IPS DF 6.9 (cell line): ENCODE data around the gene ZCCHC14.

ENCODE experiments used
- DNase-seq: peaks from one replicate; pipeline ENCODE4 v3.0.0-alpha.2; 2013; ENCODE audit warnings: low read depth, low spot score
- H3K27ac ChIP-seq: one replicate; pipeline ENCODE4 v1.5.1; 2013; ENCODE audit warnings: low read length, control low read depth
- H3K27me3 ChIP-seq: 2 replicates; pipeline ENCODE4 v1.6.1; 2013; ENCODE audit warnings: mild to moderate bottlenecking, low read length; ENCODE audit not compliant: control insufficient read depth, insufficient read depth
- H3K36me3 ChIP-seq: 2 replicates; pipeline ENCODE4 v1.6.1; 2013; ENCODE audit warnings: low read length; ENCODE audit not compliant: control insufficient read depth, insufficient read depth
- H3K4me1 ChIP-seq: 2 replicates; pipeline ENCODE4 v1.6.1; 2013; ENCODE audit warnings: low read length; ENCODE audit not compliant: control insufficient read depth, insufficient read depth
- H3K4me3 ChIP-seq: 2 replicates; pipeline ENCODE4 v1.5.1; 2013; ENCODE audit warnings: mild to moderate bottlenecking, low read length
- H3K9me3 ChIP-seq: 2 replicates; pipeline ENCODE4 v1.6.1; 2013; ENCODE audit warnings: low read length, inconsistent platforms; ENCODE audit not compliant: control insufficient read depth, insufficient read depth
- WGBS: extraction: QIAGEN DNeasy Blood & Tissue Kit; methylation state at CpG from one replicate; pipeline ENCODE4 v1.1.7; 2013; ENCODE audit warnings: mixed read lengths, missing lambda C conversion rate; ENCODE audit not compliant: insufficient read length, insufficient coverage; 5-methylcytosine and 5-hydroxymethylcytosine counted together

The ZCCHC14 gene

GRCh38 chr16:87492721-87493607 lies at the start of gene ZCCHC14:
ZCCHC14 (minus strand) TSS chr16:87493024; CDS start chr16:87492238, 786 bp downstream.
- H3K9me3 ChIP-seq, result no peaks in the 10 kb centered on the region

GRCh38 chr16:87541872-87542234 lies 49.0 kb upstream of the ZCCHC14 start:
- H3K27me3 ChIP-seq, result no peaks in the 10 kb centered on the region
- no CpG with 5 or more reads among the region's 11 CpGs for WGBS

More at GRCh38 chr16:87492721-87493607, at the start of gene ZCCHC14:
- Histone ChIP-seq H3K27me3 (no peaks in the 10 kb centered on the region), H3K27ac (no peak within 1 kb of the TSS), H3K36me3 (no peaks in the 10 kb centered on the region; the same call in 1 of the 2 replicates), H3K4me3 (peak within 1 kb of the TSS; percentile 70; the same call in 1 of the 2 replicates), H3K4me1 (peaks cover 6% of the 10 kb centered on the region)
- DNase-seq, result peak; percentile 94
- WGBS, result no CpG with 5 or more reads among the region's 119 CpGs

DNA sequence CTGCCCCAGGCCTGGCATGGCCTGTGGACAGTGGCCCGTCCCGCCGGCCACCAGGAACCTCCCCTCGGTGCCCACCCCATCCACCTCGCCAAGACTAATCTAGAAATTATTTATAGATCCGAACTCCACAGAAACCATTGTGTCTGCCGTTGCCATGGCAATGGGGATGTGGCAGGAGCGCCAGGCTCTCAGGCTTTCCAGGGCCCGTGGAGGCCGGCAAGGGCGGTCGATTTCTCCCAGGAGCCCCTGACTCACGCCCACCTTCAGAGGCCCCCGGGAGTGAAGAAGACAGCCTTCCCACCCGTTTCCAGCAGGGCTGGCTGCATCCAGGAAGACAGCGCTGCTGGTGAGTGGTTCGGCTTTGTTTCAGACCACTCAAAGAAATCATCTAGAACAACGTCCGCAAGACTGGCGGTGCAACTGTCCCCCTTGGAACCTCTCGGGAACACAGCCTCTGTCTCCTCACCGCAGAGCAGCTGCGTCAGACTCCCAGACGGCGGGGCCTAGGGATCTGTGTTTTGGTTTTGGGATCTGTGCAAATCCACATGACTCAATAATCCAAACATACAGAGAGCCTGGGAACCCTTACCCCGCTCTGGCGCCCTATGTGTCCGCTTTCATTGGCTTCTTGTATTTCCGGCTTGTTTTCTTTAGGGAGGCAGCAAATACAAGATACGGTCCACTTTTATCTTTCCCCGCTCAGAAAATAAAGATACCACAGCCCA lies 48.5 kb upstream of the ZCCHC14 start:
- Histone ChIP-seq H3K4me3 (no peak overlapping the region; the same call in 1 of the 2 replicates), H3K27me3 (no peaks in the 10 kb centered on the region), H3K9me3 (no peaks in the 10 kb centered on the region), H3K4me1 (peaks cover 3% of the 10 kb centered on the region; the same call in 1 of the 2 replicates), H3K27ac (no peak overlapping the region), H3K36me3 (no peaks in the 10 kb centered on the region)
- DNase-seq, result no peak
- WGBS, result no CpG with 5 or more reads among the region's 31 CpGs

More at GRCh38 chr16:87541872-87542234, 49.0 kb upstream of the ZCCHC14 start:
- H3K9me3 ChIP-seq, result no peaks in the 10 kb centered on the region
- no peak overlapping the region for H3K27ac ChIP-seq
- no peak for DNase-seq
- H3K36me3 ChIP-seq, result no peaks in the 10 kb centered on the region
- peaks cover 3% of the 10 kb centered on the region; the same call in 1 of the 2 replicates for H3K4me1 ChIP-seq
- no peak overlapping the region for H3K4me3 ChIP-seq

DNA sequence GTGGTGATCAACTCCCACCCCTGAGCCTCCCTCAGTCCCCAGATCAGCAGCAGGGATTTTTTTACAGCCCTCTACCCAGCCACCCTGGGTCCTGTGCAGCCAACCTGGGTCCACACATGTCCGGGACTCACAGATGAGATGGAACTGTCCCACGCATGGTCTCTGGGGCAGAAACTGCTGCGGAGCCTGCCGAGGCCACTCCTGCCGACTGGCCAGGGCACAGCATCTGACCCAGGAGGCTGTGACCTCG lies 48.0 kb upstream of the ZCCHC14 start:
- Histone ChIP-seq H3K4me3 (no peak overlapping the region; the same call in 1 of the 2 replicates), H3K27ac (no peak overlapping the region), H3K36me3 (no peaks in the 10 kb centered on the region), H3K9me3 (no peaks in the 10 kb centered on the region), H3K4me1 (peaks cover 4% of the 10 kb centered on the region; the same call in 1 of the 2 replicates), H3K27me3 (no peaks in the 10 kb centered on the region)
- WGBS, result no CpG with 5 or more reads among the region's 6 CpGs
- no peak for DNase-seq

DNA sequence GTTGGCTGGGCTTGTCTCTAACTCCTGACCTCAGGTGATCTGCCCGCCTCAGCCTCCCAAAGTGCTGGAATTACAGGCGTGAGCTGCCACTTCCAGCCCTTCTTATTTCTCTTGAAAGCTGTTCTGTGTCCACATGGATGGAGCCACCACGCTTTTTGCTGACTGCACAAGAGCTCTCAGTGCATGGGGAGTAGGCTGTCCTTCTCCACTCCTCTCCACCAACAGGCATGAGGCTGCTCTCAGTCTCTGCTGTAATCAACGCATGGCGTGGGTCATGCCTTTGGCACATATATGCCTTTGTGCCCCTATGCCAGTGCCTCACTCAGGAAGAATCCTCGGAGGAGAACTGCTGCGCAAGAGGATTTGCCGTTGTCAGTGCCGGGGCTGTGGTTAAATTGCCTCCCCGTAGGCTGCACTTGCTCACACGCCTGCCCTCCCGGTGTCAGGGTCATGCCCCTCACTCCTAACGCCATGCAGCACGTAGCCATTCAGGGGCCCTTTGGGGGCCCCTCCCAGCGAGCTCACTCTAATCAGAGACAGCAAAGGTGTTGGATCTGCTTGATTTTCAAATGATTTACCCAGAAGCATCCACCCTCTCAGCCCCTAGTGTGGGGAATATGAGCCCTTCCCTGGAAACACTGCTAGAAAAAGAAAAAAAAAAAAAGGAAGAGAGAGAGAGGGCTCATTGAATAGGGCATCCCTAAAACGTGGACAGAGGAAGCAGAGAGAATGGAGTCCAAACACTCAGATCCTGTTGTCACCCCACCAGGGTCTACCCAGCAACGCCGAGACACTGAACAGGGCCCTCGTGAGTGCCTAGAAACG lies 47.5 kb upstream of the ZCCHC14 start:
- Histone ChIP-seq H3K27me3 (no peaks in the 10 kb centered on the region), H3K9me3 (no peaks in the 10 kb centered on the region), H3K36me3 (no peaks in the 10 kb centered on the region), H3K27ac (no peak overlapping the region), H3K4me3 (no peak overlapping the region), H3K4me1 (peaks cover 4% of the 10 kb centered on the region; the same call in 1 of the 2 replicates)
- no CpG with 5 or more reads among the region's 20 CpGs for WGBS
- no peak for DNase-seq

GRCh38 chr16:87539113-87539512 lies 46.3 kb upstream of the ZCCHC14 start:
- Histone ChIP-seq H3K27ac (no peak overlapping the region), H3K27me3 (no peaks in the 10 kb centered on the region), H3K4me1 (peaks cover 4% of the 10 kb centered on the region; the same call in 1 of the 2 replicates), H3K4me3 (no peak overlapping the region), H3K36me3 (no peaks in the 10 kb centered on the region), H3K9me3 (no peaks in the 10 kb centered on the region)
- no peak for DNase-seq
- no CpG with 5 or more reads among the region's 11 CpGs for WGBS

DNA sequence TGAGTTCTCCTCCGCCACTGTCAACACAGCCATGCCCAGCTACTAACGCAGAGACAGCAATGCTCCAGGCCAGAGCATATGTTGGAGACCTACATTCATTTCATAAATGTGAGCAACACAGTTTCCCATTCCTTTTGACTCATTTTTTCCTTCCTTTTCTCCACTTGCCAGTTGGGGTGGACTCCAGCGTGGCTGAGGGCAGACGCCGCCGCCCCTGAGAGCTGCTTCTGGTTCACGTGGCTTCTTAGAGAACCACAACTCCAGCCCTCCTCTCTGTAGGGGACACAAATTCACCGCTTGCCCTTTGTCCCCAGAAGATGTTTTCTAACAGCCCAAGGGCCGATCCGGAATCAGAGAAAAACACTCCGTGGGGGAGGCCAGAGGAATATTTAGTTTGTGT lies 45.8 kb upstream of the ZCCHC14 start:
- Histone ChIP-seq H3K36me3 (no peaks in the 10 kb centered on the region), H3K4me1 (peaks cover 4% of the 10 kb centered on the region; the same call in 1 of the 2 replicates), H3K27ac (no peak overlapping the region), H3K9me3 (no peaks in the 10 kb centered on the region), H3K27me3 (no peaks in the 10 kb centered on the region), H3K4me3 (no peak overlapping the region)
- DNase-seq, result no peak
- WGBS, result no CpG with 5 or more reads among the region's 11 CpGs

DNA sequence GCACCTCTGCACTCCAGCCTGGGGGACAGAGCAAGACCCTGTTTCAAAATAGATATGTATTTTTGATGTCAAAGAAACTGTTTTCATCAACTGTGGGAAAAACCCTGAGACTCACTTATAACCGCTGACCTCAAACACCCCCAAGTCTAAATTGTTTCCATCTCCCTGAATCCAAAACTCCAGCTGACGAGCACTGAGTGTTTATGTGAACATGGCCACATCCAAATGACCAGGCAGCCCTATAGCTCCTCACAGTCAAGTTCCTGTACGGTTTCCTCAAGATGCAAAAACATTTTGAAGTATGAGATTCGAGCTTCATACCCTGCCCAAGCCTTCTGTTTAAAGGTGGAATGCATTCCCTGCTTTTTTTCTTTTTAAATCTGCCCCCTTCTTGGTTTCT lies 45.3 kb upstream of the ZCCHC14 start:
- H3K36me3 ChIP-seq, result no peaks in the 10 kb centered on the region
- no peaks in the 10 kb centered on the region for H3K27me3 ChIP-seq
- DNase-seq, result no peak
- H3K9me3 ChIP-seq, result peaks cover 1% of the 10 kb centered on the region; the same call in 1 of the 2 replicates
- no peak overlapping the region for H3K27ac ChIP-seq
- H3K4me1 ChIP-seq, result peaks cover 4% of the 10 kb centered on the region; the same call in 1 of the 2 replicates
- no CpG with 5 or more reads among the region's 4 CpGs for WGBS
- H3K4me3 ChIP-seq, result no peak overlapping the region

GRCh38 chr16:87536795-87537142 lies 43.9 kb upstream of the ZCCHC14 start:
- no peak overlapping the region for H3K4me3 ChIP-seq
- H3K4me1 ChIP-seq, result peaks cover 4% of the 10 kb centered on the region; the same call in 1 of the 2 replicates
- no CpG with 5 or more reads among the region's 10 CpGs for WGBS
- peaks cover 5% of the 10 kb centered on the region for H3K9me3 ChIP-seq
- H3K27ac ChIP-seq, result no peak overlapping the region
- H3K27me3 ChIP-seq, result no peaks in the 10 kb centered on the region
- DNase-seq, result no peak
- H3K36me3 ChIP-seq, result no peaks in the 10 kb centered on the region
